HCT116 (cell line): Measurements from ENCODE around the gene ALG3. TPM values are rescaled to one million over a fixed set of nuclear protein-coding genes. Genes with fewer than 3 reads are reported as not detected.

Experiments used
- ATAC-seq: fragments of 200-7000 bp; cut with Tn5 transposase; 2 replicates; pipeline ENCODE4 v1.9.1; 2020; ENCODE audit warnings: mild to moderate bottlenecking, moderate library complexity
- BruUV-seq: library from RNA; stranded (reverse); fragments of 400-500 nt; replicated peaks from 2 replicates; lab custom pipeline; 2021; lab: Mats Ljungman, UMichigan
- CTCF ChIA-PET: fragments of 300-600 bp; sonication (Branson Sonifier 250); formaldehyde crosslinking; loops from one replicate; lab custom pipeline; 2021; ENCODE audit warnings: antibody characterized with exemption; lab: Charles Lee
- POLR2A ChIA-PET: fragments of 300-600, 350-600 bp; sonication (Branson Sonifier 250); formaldehyde crosslinking; loops from one replicate; lab custom pipeline; 2021; ENCODE audit warnings: antibody characterized with exemption; lab: Charles Lee
- RAD21 ChIA-PET, 2 experiments: fragments of 300-600 bp; sonication (Branson Sonifier 250); formaldehyde crosslinking; loops; one replicate each; lab custom pipeline; 2023; ENCODE audit warnings: low total read pairs in 2 of 2; ENCODE audit not compliant: uncharacterized antibody in 2 of 2, unreplicated experiment in 2 of 2, low non-redundant PET in 1 of 2; lab: Charles Lee
- DNase-seq: peaks from one replicate; pipeline ENCODE4 v3.0.0-alpha.2; 2010; ENCODE audit warnings: low read depth, low spot score
- H2AFZ ChIP-seq: fragments of 200-600 bp; shearing (Covaris generic), sonication (generic); 2 replicates; pipeline ENCODE4 v1.6.1; 2017; ENCODE audit warnings: low read depth, mixed run types, mixed read lengths, antibody characterized with exemption, low read length; ENCODE audit not compliant: poor library complexity, severe bottlenecking
- H3K27ac ChIP-seq: 2 replicates; pipeline ENCODE4 v1.5.1; 2012; ENCODE audit warnings: low read depth, low read length
- H3K27me3 ChIP-seq: fragments of 200-600 bp; sonication (generic); 2 replicates; pipeline ENCODE4 v1.6.1; 2016; ENCODE audit warnings: mixed run types, low read length, mixed read lengths; ENCODE audit not compliant: insufficient read depth
- H3K36me3 ChIP-seq, 2 experiments: fragments of 200-500 bp in 1 of 2; fragments of 200-600 bp in 1 of 2; sonication (Bioruptor generic) in 1 of 2; sonication (generic) in 1 of 2; 2 replicates each; pipeline versions ENCODE4 v1.5.1 to v1.6.1; 2014 to 2016; ENCODE audit warnings: low read length in 2 of 2, inconsistent platforms in 1 of 2, mixed read lengths in 1 of 2, mixed run types in 1 of 2; ENCODE audit not compliant: insufficient read depth in 2 of 2, control insufficient read depth in 1 of 2
- H3K4me1 ChIP-seq, 2 experiments: fragments of 200-600 bp in 1 of 2; sonication (generic) in 1 of 2; 2 replicates each; pipeline versions ENCODE4 v1.5.1 to v1.6.1; 2012 to 2017; ENCODE audit warnings: low read length in 2 of 2, inconsistent platforms in 1 of 2, mild to moderate bottlenecking in 1 of 2, mixed read lengths in 1 of 2, mixed run types in 1 of 2, moderate library complexity in 1 of 2; ENCODE audit not compliant: insufficient read depth in 2 of 2, control insufficient read depth in 1 of 2
- H3K4me2 ChIP-seq: fragments of 200-600 bp; sonication (generic); 2 replicates; pipeline ENCODE4 v1.6.1; 2017; ENCODE audit warnings: mixed run types, low read length, mixed read lengths
- H3K4me3 ChIP-seq, 2 experiments: fragments of 200-600 bp in 1 of 2; sonication (generic) in 1 of 2; replicated peaks in 1 of 2; 2 replicates each; pipeline ENCODE4 v1.5.1; 2011 to 2016; ENCODE audit warnings: low read length in 2 of 2, control low read depth in 1 of 2, low read depth in 1 of 2, mild to moderate bottlenecking in 1 of 2, mixed read lengths in 1 of 2, mixed run types in 1 of 2
- H3K79me2 ChIP-seq: fragments of 200-600 bp; sonication (generic); 2 replicates; pipeline ENCODE4 v1.6.1; 2017; ENCODE audit warnings: mild to moderate bottlenecking, mixed run types, low read length, moderate library complexity, mixed read lengths; ENCODE audit not compliant: insufficient read depth
- H3K9ac ChIP-seq: fragments of 200-600 bp; sonication (generic); 2 replicates; pipeline ENCODE4 v1.6.1; 2016; ENCODE audit warnings: low read length, mixed read lengths
- H3K9me2 ChIP-seq: fragments of 200-600 bp; sonication (generic), shearing (Covaris generic); 2 replicates; pipeline ENCODE4 v1.6.1; 2017; ENCODE audit warnings: mixed run types, mild to moderate bottlenecking, moderate library complexity; ENCODE audit not compliant: insufficient read depth
- H3K9me3 ChIP-seq, 2 experiments: fragments of 200-500 bp in 1 of 2; fragments of 200-600 bp in 1 of 2; sonication (Bioruptor generic) in 1 of 2; sonication (generic) in 1 of 2; 2 replicates each; pipeline ENCODE4 v1.6.1; 2014 to 2017; ENCODE audit warnings: low read length in 2 of 2, mixed read lengths in 2 of 2, inconsistent platforms in 1 of 2, low read depth in 1 of 2, mild to moderate bottlenecking in 1 of 2, mixed run types in 1 of 2, moderate library complexity in 1 of 2; ENCODE audit not compliant: control insufficient read depth in 1 of 2, insufficient read depth in 1 of 2
- H4K20me1 ChIP-seq: fragments of 200-600 bp; sonication (generic), shearing (Covaris generic); 2 replicates; pipeline ENCODE4 v1.6.1; 2017; ENCODE audit warnings: mixed run types, mild to moderate bottlenecking, moderate library complexity; ENCODE audit not compliant: insufficient read depth
- CBX3 ChIP-seq: IDR thresholded peaks from 2 replicates; pipeline ENCODE4 v1.6.1; 2012; ENCODE audit warnings: low read depth
- CEBPB ChIP-seq: IDR thresholded peaks from 2 replicates; pipeline ENCODE4 v1.6.1; 2012; ENCODE audit warnings: low read depth
- EGR1 ChIP-seq: IDR thresholded peaks from 2 replicates; pipeline ENCODE4 v1.6.1; 2012; ENCODE audit warnings: low read depth
- ELF1 ChIP-seq: IDR thresholded peaks from 2 replicates; pipeline ENCODE4 v1.6.1; 2012; ENCODE audit warnings: low read depth, borderline replicate concordance
- EZH2phosphoT487 ChIP-seq: fragments of 200-600 bp; IDR thresholded peaks from 2 replicates; pipeline ENCODE4 v1.6.1; 2018; ENCODE audit warnings: antibody characterized with exemption, borderline replicate concordance
- JUND ChIP-seq: IDR thresholded peaks from 2 replicates; pipeline ENCODE4 v1.6.1; 2012
- POLR2A ChIP-seq: IDR thresholded peaks from 2 replicates; pipeline ENCODE4 v1.7.0; 2011; ENCODE audit warnings: borderline replicate concordance; ENCODE audit not compliant: insufficient read depth, insufficient read length; ENCODE audit errors: extremely low read depth
- POLR2AphosphoS5 ChIP-seq: IDR thresholded peaks from 2 replicates; pipeline ENCODE4 v1.6.1; 2011; ENCODE audit warnings: mild to moderate bottlenecking, low read depth, low read length, moderate library complexity
- REST ChIP-seq: IDR thresholded peaks from 2 replicates; pipeline ENCODE4 v1.6.1; 2012; ENCODE audit warnings: low read depth
- SP1 ChIP-seq: IDR thresholded peaks from 2 replicates; pipeline ENCODE4 v1.6.1; 2012; ENCODE audit warnings: low read depth
- SRF ChIP-seq: IDR thresholded peaks from 2 replicates; pipeline ENCODE4 v1.6.1; 2012; ENCODE audit warnings: low read depth
- TCF7L2 ChIP-seq: IDR thresholded peaks from 2 replicates; pipeline ENCODE4 v1.7.0; 2011; ENCODE audit warnings: borderline replicate concordance, inconsistent platforms; ENCODE audit not compliant: insufficient read depth, insufficient read length; ENCODE audit errors: extremely low read depth
- YY1 ChIP-seq: IDR thresholded peaks from 2 replicates; pipeline ENCODE4 v1.6.1; 2011; ENCODE audit warnings: low read length, low read depth, moderate library complexity, mild to moderate bottlenecking; ENCODE audit not compliant: insufficient replicate concordance; ENCODE audit errors: extremely low read depth
- ZFX ChIP-seq: fragments of 450-650 bp; IDR thresholded peaks from 2 replicates; pipeline ENCODE4 v1.6.1; 2017
- intact Hi-C: fragments of 100-400 bp; cut with micrococcal nuclease; formaldehyde crosslinking; loops from 2 replicates; pipeline ENCODE4 v1.10.0; 2022
- total RNA-seq: library from RNA; stranded (reverse); gene quantifications from one replicate; pipeline ENCODE4 v1.2.1, GENCODE V29; 2021; ENCODE audit not compliant: unreplicated experiment
- TF ChIP-seq, protein P1 (sequence below): IDR thresholded peaks from 2 replicates; pipeline ENCODE4 v1.6.1; 2011; ENCODE audit warnings: mild to moderate bottlenecking, low read length, moderate library complexity; ENCODE audit not compliant: insufficient replicate concordance; ENCODE audit errors: extremely low read depth
- TF ChIP-seq, protein P2 (sequence below): IDR thresholded peaks from 2 replicates; pipeline ENCODE4 v1.6.1; 2012

The ALG3 gene
- total RNA-seq, 1 experiment from 2014 or later: 56.6 TPM

GRCh38 chr3:184258926-184259325 lies 10.2 kb upstream of the ALG3 start (continued):
- TF ChIP-seq, protein P1, sequence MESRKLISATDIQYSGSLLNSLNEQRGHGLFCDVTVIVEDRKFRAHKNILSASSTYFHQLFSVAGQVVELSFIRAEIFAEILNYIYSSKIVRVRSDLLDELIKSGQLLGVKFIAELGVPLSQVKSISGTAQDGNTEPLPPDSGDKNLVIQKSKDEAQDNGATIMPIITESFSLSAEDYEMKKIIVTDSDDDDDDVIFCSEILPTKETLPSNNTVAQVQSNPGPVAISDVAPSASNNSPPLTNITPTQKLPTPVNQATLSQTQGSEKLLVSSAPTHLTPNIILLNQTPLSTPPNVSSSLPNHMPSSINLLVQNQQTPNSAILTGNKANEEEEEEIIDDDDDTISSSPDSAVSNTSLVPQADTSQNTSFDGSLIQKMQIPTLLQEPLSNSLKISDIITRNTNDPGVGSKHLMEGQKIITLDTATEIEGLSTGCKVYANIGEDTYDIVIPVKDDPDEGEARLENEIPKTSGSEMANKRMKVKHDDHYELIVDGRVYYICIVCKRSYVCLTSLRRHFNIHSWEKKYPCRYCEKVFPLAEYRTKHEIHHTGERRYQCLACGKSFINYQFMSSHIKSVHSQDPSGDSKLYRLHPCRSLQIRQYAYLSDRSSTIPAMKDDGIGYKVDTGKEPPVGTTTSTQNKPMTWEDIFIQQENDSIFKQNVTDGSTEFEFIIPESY: no peak
- TF ChIP-seq YY1: no peak
- TF ChIP-seq POLR2A: no peak
- TF ChIP-seq JUND: no peak
- TF ChIP-seq CEBPB: no peak

DNA sequence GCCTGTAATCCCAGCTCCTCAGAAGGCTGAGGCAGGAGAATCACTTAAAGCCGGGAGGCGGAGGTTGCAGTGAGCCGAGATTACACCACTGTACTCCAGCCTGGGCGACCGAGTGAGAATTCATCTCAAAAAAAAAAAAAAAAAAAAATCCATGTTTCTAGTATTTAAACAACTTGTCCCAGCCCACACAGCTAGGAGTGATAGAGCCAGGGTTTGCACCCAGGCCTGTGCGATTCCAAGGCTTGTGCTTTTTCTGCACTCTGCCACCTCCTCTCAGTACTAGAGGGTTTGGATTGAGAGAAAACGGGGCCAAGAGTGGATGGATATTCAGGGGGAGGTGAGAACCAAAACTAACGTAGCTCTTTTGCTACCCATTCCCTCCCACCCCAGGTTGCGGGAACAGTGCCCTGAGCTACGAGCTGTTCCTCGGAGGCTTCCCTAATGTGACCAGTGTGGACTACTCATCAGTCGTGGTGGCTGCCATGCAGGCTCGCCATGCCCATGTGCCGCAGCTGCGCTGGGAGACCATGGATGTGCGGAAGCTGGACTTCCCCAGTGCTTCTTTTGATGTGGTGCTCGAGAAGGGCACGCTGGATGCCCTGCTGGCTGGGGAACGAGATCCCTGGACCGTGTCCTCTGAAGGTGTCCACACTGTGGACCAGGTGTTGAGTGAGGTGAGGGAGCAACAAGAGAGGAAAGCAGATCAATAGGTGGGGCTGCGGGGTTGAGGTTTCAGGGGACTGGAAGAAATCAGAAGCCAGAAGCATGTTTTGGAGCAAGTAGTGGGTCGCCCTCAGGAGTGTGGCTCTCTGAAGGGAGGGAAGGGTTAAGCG lies 8.5 kb upstream of the ALG3 start:
- H3K36me3 ChIP-seq: no peaks in the 10 kb centered on the region; a peak in 1 of 4 replicates
- no peaks in the 10 kb centered on the region for H4K20me1 ChIP-seq
- H2AFZ ChIP-seq: no peak overlapping the region
- H3K4me3 ChIP-seq: no peak overlapping the region
- ATAC-seq (no peak), DNase-seq (no peak)
- no peaks in the 10 kb centered on the region for H3K9me3 ChIP-seq
- no peak overlapping the region for H3K9ac ChIP-seq
- H3K27ac ChIP-seq: no peak overlapping the region
- no TSS peak for BruUV-seq
- intact Hi-C loops: no loop called here
- TF ChIP-seq, protein P1: no peak
- TF ChIP-seq SRF: no peak
- TF ChIP-seq SP1: no peak
- TF ChIP-seq POLR2AphosphoS5: no peak
- no peak for TF ChIP-seq ELF1
- no peak for TF ChIP-seq CBX3
- TF ChIP-seq EZH2phosphoT487: no peak
- TF ChIP-seq REST: no peak
- no peak for TF ChIP-seq EGR1
- no peak for TF ChIP-seq TCF7L2
- TF ChIP-seq, protein P2, sequence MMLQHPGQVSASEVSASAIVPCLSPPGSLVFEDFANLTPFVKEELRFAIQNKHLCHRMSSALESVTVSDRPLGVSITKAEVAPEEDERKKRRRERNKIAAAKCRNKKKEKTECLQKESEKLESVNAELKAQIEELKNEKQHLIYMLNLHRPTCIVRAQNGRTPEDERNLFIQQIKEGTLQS: no peak
- no peak for TF ChIP-seq ZFX
- RAD21 ChIA-PET: no interaction called here
- no peaks in the 10 kb centered on the region for H3K27me3 ChIP-seq
- peaks cover 3 to 19% of the 10 kb centered on the region in 2 experiments; a peak in 3 of 4 replicates for H3K4me1 ChIP-seq
- no peaks in the 10 kb centered on the region for H3K9me2 ChIP-seq
- CTCF ChIA-PET: no interaction called here
- no peak overlapping the region for H3K4me2 ChIP-seq
- POLR2A ChIA-PET: no interaction called here
- peaks cover 7% of the 10 kb centered on the region; the same call in 1 of the 2 replicates for H3K79me2 ChIP-seq
